ENCODE measurements around the gene SARS1.
A peak's percentile ranks its signal among the peaks of the same experiment; 100 is the strongest.
"Not testable (repeated sequence)": the region's sequence is repeated elsewhere in the genome, so short reads cannot be mapped to it uniquely, and the experiment has no call there.

The SARS1 gene

GRCh38 chr1:109282497-109282951 lies 68.8 kb downstream of the SARS1 start:
- TF ChIP-seq CTCF (IDR thresholded peaks at IDR 0.05; ENCODE audit: insufficient read depth, low read length, poor library complexity, severe bottlenecking): no peak
- TF ChIP-seq EZH2phosphoT487 (conservative IDR thresholded peaks at IDR 0.05; ENCODE audit: low read length): no peak
- no peaks in the 10 kb centered on the region for H3K36me3 ChIP-seq (ENCODE audit: low read length)
- H3K9me2 ChIP-seq (replicated peaks; ENCODE audit: insufficient read depth, low read length): no peaks in the 10 kb centered on the region
- H3K27me3 ChIP-seq (ENCODE audit: low read length): no peaks in the 10 kb centered on the region
- H3K9ac ChIP-seq (ENCODE audit: low read length): peak overlapping the region; percentile 66
- no peaks in the 10 kb centered on the region for H4K20me1 ChIP-seq (ENCODE audit: low read depth, low read length)
- H3K9me3 ChIP-seq (ENCODE audit: insufficient read depth, low read length): no peaks in the 10 kb centered on the region
- H3K27ac ChIP-seq (ENCODE audit: low read depth, low read length): no peak overlapping the region
- no peaks in the 10 kb centered on the region; the same call in 1 of the 2 replicates for H3F3A ChIP-seq (ENCODE audit: insufficient read depth)
- peak overlapping the region; percentile 70 for H3K4me3 ChIP-seq (ENCODE audit: insufficient read depth, low read length, poor library complexity, severe bottlenecking)
- peak overlapping the region; percentile 90 for H2AFZ ChIP-seq (ENCODE audit: low read depth, low read length, severe bottlenecking)
- no peaks in the 10 kb centered on the region for H3K79me2 ChIP-seq (ENCODE audit: insufficient read depth, low read length)
- H3K4me2 ChIP-seq (ENCODE audit: low read depth, low read length, poor library complexity, severe bottlenecking): peak overlapping the region; percentile 81

- Histone ChIP-seq H3K9ac (ENCODE audit: low read length) (peak within 1 kb of the TSS; percentile 66), H3K4me3 (ENCODE audit: insufficient read depth, low read length, poor library complexity, severe bottlenecking) (peak within 1 kb of the TSS; percentile 70), H3K27me3 (ENCODE audit: low read length) (no peaks in the 10 kb centered on the region), H3F3A (ENCODE audit: insufficient read depth) (no peaks in the 10 kb centered on the region; the same call in 1 of the 2 replicates), H3K79me2 (ENCODE audit: insufficient read depth, low read length) (no peaks in the 10 kb centered on the region), H3K27ac (ENCODE audit: low read depth, low read length) (peak within 1 kb of the TSS; percentile 46), H3K4me2 (ENCODE audit: low read depth, low read length, poor library complexity, severe bottlenecking) (peak within 1 kb of the TSS; percentile 81), H3K9me3 (ENCODE audit: insufficient read depth, low read length) (no peaks in the 10 kb centered on the region), H4K20me1 (ENCODE audit: low read depth, low read length) (no peaks in the 10 kb centered on the region), H2AFZ (ENCODE audit: low read depth, low read length, severe bottlenecking) (peak within 1 kb of the TSS; percentile 90), H3K36me3 (ENCODE audit: low read length) (no peaks in the 10 kb centered on the region), H3K9me2 (replicated peaks; ENCODE audit: insufficient read depth, low read length) (no peaks in the 10 kb centered on the region)
- TF ChIP-seq CTCF (IDR thresholded peaks at IDR 0.05; ENCODE audit: insufficient read depth, low read length, poor library complexity, severe bottlenecking) (no peak), EZH2phosphoT487 (conservative IDR thresholded peaks at IDR 0.05; ENCODE audit: low read length) (no peak)
These were observed 69.4 kb downstream of the SARS1 start, which contains the start of gene PSRC1 for GRCh38 chr1:109282952-109283747. TSS of gene PSRC1 (minus strand) at chr1:109283145.

- H4K20me1 ChIP-seq (ENCODE audit: low read depth, low read length): no peaks in the 10 kb centered on the region
- no peaks in the 10 kb centered on the region for H3K36me3 ChIP-seq (ENCODE audit: low read length)
- H3K9me2 ChIP-seq (replicated peaks; ENCODE audit: insufficient read depth, low read length): no peaks in the 10 kb centered on the region
- peak overlapping the region; percentile 46; the same call in 1 of the 2 replicates for H3K27ac ChIP-seq (ENCODE audit: low read depth, low read length)
- TF ChIP-seq CTCF (IDR thresholded peaks at IDR 0.05; ENCODE audit: insufficient read depth, low read length, poor library complexity, severe bottlenecking) (no peak), EZH2phosphoT487 (conservative IDR thresholded peaks at IDR 0.05; ENCODE audit: low read length) (no peak)
- peak overlapping the region; percentile 70 for H3K4me3 ChIP-seq (ENCODE audit: insufficient read depth, low read length, poor library complexity, severe bottlenecking)
- H3K9ac ChIP-seq (ENCODE audit: low read length): peak overlapping the region; percentile 66
- H2AFZ ChIP-seq (ENCODE audit: low read depth, low read length, severe bottlenecking): peak overlapping the region; percentile 90
- H3K27me3 ChIP-seq (ENCODE audit: low read length): no peaks in the 10 kb centered on the region
- no peaks in the 10 kb centered on the region for H3F3A ChIP-seq (ENCODE audit: insufficient read depth)
- H3K4me2 ChIP-seq (ENCODE audit: low read depth, low read length, poor library complexity, severe bottlenecking): peak overlapping the region; percentile 81
- H3K9me3 ChIP-seq (ENCODE audit: insufficient read depth, low read length): no peaks in the 10 kb centered on the region
- no peaks in the 10 kb centered on the region for H3K79me2 ChIP-seq (ENCODE audit: insufficient read depth, low read length)
These were observed 70.3 kb downstream of the SARS1 start for GRCh38 chr1:109283748-109284600.

- not testable (repeated sequence) for H3K27ac ChIP-seq (ENCODE audit: low read depth, low read length); H3K4me2 ChIP-seq (ENCODE audit: low read depth, low read length, poor library complexity, severe bottlenecking); H3K4me3 ChIP-seq (ENCODE audit: insufficient read depth, low read length, poor library complexity, severe bottlenecking); H3F3A ChIP-seq (ENCODE audit: insufficient read depth); H3K79me2 ChIP-seq (ENCODE audit: insufficient read depth, low read length); H4K20me1 ChIP-seq (ENCODE audit: low read depth, low read length); H2AFZ ChIP-seq (ENCODE audit: low read depth, low read length, severe bottlenecking); H3K9me2 ChIP-seq (replicated peaks; ENCODE audit: insufficient read depth, low read length); H3K9me3 ChIP-seq (ENCODE audit: insufficient read depth, low read length); H3K36me3 ChIP-seq (ENCODE audit: low read length); H3K9ac ChIP-seq (ENCODE audit: low read length); H3K27me3 ChIP-seq (ENCODE audit: low read length)
These were observed 73.0 kb downstream of the SARS1 start for GRCh38 chr1:109286762-109287161.

Data from SU-DHL-6 (cell line).